GM12873 (cell line): Measurements from ENCODE around the gene RASA1.

Experiments
- TF ChIP-seq, protein P1 (sequence below): IDR thresholded peaks from 2 replicates; pipeline ENCODE4 v1.5.1; 2012; ENCODE audit warnings: low read depth, mild to moderate bottlenecking, moderate library complexity, low read length, control low read depth; ENCODE audit not compliant: insufficient read depth; ENCODE audit errors: missing control alignments

The RASA1 gene

GRCh38 chr5:87394411-87395165, 126.9 kb downstream of the RASA1 start:
- TF ChIP-seq, protein P1, sequence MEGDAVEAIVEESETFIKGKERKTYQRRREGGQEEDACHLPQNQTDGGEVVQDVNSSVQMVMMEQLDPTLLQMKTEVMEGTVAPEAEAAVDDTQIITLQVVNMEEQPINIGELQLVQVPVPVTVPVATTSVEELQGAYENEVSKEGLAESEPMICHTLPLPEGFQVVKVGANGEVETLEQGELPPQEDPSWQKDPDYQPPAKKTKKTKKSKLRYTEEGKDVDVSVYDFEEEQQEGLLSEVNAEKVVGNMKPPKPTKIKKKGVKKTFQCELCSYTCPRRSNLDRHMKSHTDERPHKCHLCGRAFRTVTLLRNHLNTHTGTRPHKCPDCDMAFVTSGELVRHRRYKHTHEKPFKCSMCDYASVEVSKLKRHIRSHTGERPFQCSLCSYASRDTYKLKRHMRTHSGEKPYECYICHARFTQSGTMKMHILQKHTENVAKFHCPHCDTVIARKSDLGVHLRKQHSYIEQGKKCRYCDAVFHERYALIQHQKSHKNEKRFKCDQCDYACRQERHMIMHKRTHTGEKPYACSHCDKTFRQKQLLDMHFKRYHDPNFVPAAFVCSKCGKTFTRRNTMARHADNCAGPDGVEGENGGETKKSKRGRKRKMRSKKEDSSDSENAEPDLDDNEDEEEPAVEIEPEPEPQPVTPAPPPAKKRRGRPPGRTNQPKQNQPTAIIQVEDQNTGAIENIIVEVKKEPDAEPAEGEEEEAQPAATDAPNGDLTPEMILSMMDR: no peak

- TF ChIP-seq, protein P1: no peak
Observed at GRCh38 chr5:87398981-87399614, 131.4 kb downstream of the RASA1 start.

GRCh38 chr5:87399720-87400119, 132.0 kb downstream of the RASA1 start:
- TF ChIP-seq, protein P1: no peak

DNA sequence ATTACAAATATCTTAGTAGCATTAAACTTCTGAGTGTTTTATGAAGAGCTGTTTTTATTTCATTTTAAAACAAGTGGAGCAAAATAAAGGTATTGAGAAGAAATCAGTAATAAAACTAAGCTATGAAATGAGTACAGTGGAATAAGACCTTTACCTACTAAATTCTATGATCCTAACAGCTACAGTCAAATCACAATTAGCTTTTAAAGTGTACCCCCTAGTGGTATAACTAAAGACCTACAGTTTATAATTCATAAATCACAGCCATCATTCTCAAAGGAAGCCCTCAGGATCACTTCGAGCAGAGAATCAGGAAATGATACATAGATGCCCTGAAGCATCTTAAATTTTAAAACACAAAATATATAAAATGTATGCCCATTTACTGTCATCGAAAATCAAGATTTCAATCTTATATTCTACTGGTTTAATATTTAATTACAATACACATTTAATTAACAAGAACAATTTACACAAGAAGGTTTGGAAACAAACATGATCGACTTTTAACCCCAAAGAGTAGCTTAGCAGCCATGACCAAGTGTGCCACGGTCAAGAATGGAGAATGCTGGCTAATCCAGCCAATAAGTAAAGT, 132.7 kb downstream of the RASA1 start:
- TF ChIP-seq, protein P1: peak; percentile 54

DNA sequence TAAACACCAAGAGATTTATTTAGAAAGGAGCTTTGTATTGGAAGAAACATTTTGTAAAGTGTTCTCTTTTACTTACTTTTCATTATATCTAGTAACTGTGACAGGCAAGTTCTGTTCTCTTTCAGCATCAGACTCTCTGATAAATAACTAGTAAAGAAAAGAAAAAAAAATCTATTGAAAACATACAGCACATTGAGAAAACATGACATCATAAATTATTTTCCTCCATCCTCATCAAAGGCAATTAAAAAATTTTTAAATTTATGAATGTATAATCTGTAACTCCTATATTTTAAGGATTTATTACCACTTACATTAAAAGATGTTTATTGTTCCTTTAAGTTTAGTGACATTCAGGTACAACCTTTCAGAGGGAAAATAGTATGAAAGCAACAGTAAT, 133.9 kb downstream of the RASA1 start:
- TF ChIP-seq, protein P1: no peak

DNA sequence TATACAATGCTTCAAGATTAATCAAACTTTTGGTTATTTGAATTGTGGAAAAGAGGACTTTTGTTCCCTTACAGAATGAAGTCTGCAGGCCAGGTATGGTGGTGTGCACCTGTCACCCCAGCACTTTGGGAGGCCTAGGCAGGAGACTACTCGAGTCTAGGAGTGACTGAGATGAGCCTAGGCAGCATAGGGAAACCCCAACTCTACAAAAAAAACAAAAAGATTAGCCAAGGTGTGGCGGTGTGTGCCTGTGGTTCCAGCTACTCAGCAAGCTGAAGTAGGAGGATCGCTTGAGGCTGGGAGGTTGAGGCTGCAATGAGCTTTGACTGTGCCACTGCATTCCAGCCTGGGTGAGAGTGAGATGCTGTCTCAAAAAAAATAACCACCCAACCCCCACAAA, 135.7 kb downstream of the RASA1 start:
- TF ChIP-seq, protein P1: no peak

DNA sequence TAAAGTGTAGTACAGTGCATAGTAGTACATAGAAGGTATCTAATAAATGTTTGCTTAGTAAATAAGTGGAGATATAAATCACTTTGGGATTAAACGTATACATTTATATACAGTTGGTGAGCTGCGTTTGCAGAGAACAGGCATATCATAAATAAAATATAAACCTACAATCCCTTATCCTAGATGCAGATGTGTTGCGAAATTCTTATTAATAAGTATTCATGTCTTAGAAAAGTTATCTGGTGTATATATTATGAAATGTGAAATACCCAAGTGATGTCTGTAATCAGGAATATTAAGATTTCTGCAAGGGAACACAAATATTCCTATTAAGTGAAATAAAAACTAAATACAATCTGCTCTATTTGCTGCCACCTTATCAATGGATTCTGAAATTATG, 136.2 kb downstream of the RASA1 start:
- TF ChIP-seq, protein P1: no peak
